ENCODE results near the gene NUCB1. TPM values are rescaled to one million over a fixed set of nuclear protein-coding genes. Genes with fewer than 3 reads are reported as not detected.

NUCB1 gene
- total and polyA plus RNA-seq, 9 of the 15 experiments (the other 6 are each of a cell fraction or from before 2014, with no cell fraction given), result 3.1 to 153 (median 71.7) TPM

DNA sequence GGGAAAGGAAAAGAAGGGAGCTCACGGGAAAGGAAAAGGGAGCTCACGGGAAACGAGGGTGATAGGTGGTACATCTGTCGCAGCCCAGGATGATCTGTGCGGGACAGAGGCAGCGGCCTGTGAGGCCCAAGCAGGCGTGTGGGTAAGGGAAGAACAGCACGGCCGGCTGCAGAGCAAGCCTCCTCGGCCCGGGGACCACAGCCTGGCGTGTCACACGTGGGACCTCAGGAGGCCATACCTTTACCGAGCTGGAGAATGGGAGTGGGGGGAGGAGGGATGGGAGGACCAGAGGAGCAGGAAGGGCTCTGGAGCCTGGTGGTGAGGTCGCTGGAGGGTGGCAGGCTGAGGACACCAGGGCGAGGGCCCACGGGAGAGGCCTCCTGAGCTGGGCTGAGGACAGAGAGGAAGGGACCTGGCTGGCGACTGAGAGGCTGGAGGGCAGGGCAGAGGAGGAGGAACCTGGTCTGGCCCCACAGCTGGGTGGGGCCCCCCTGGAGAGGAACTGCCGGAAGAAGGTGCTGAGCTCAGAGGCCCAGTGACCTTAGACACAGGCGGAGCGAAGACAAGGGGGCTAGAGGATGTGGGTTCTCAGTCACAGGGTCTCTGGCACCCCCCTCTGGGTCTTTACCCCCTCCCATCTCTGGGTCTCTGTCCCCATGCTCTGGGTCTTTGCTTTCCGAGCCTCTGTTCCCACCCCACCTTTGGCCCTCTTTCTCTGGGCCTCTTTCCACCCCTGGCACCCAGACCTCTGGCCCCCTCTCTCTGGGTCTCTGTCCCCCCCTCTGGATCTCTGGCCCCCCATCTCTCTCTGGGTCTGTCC lies 62.1 kb downstream of the NUCB1 start (continued):
- TF ChIP-seq, protein P1, sequence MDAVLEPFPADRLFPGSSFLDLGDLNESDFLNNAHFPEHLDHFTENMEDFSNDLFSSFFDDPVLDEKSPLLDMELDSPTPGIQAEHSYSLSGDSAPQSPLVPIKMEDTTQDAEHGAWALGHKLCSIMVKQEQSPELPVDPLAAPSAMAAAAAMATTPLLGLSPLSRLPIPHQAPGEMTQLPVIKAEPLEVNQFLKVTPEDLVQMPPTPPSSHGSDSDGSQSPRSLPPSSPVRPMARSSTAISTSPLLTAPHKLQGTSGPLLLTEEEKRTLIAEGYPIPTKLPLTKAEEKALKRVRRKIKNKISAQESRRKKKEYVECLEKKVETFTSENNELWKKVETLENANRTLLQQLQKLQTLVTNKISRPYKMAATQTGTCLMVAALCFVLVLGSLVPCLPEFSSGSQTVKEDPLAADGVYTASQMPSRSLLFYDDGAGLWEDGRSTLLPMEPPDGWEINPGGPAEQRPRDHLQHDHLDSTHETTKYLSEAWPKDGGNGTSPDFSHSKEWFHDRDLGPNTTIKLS (IDR thresholded peaks at IDR 0.05; ENCODE audit: borderline replicate concordance, low read depth), result no peak
- TF ChIP-seq CBX5 (IDR thresholded peaks at IDR 0.05; ENCODE audit: borderline replicate concordance, low read depth) (no peak), SIRT6 (IDR thresholded peaks at IDR 0.05; ENCODE audit: low read depth, low read length) (no peak), HNRNPL (IDR thresholded peaks at IDR 0.05; ENCODE audit: low read depth, low read length) (0 out of 2 replicates have a peak, but pooled peaks have one; percentile 29), NFYB (IDR thresholded peaks at IDR 0.05; ENCODE audit: extremely low read depth, insufficient read length) (no peak), U2AF1 (optimal IDR thresholded peaks at IDR 0.05; ENCODE audit: low read depth, low read length) (no peak), PRMT5 (CRISPR knock-in tag; IDR thresholded peaks at IDR 0.05) (no peak), SNRNP70 (optimal IDR thresholded peaks at IDR 0.05; ENCODE audit: low read depth, low read length) (no peak), ZNF253 (CRISPR knock-in tag; conservative IDR thresholded peaks at IDR 0.05) (no peak), NFIX (CRISPR knock-in tag; IDR thresholded peaks at IDR 0.05; ENCODE audit: low read depth) (no peak), ZFP30 (CRISPR knock-in tag; IDR thresholded peaks at IDR 0.05; ENCODE audit: borderline replicate concordance) (no peak), SMARCC2 (IDR thresholded peaks at IDR 0.05; ENCODE audit: low read depth) (no peak)
- TF ChIP-seq, protein P2, sequence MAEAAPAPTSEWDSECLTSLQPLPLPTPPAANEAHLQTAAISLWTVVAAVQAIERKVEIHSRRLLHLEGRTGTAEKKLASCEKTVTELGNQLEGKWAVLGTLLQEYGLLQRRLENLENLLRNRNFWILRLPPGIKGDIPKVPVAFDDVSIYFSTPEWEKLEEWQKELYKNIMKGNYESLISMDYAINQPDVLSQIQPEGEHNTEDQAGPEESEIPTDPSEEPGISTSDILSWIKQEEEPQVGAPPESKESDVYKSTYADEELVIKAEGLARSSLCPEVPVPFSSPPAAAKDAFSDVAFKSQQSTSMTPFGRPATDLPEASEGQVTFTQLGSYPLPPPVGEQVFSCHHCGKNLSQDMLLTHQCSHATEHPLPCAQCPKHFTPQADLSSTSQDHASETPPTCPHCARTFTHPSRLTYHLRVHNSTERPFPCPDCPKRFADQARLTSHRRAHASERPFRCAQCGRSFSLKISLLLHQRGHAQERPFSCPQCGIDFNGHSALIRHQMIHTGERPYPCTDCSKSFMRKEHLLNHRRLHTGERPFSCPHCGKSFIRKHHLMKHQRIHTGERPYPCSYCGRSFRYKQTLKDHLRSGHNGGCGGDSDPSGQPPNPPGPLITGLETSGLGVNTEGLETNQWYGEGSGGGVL (CRISPR knock-in tag; IDR thresholded peaks at IDR 0.05), result no peak
- TF ChIP-seq, protein P3, sequence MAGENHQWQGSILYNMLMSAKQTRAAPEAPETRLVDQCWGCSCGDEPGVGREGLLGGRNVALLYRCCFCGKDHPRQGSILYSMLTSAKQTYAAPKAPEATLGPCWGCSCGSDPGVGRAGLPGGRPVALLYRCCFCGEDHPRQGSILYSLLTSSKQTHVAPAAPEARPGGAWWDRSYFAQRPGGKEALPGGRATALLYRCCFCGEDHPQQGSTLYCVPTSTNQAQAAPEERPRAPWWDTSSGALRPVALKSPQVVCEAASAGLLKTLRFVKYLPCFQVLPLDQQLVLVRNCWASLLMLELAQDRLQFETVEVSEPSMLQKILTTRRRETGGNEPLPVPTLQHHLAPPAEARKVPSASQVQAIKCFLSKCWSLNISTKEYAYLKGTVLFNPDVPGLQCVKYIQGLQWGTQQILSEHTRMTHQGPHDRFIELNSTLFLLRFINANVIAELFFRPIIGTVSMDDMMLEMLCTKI (IDR thresholded peaks at IDR 0.05; ENCODE audit: partially characterized antibody), result no peak
- TF ChIP-seq, protein P4, sequence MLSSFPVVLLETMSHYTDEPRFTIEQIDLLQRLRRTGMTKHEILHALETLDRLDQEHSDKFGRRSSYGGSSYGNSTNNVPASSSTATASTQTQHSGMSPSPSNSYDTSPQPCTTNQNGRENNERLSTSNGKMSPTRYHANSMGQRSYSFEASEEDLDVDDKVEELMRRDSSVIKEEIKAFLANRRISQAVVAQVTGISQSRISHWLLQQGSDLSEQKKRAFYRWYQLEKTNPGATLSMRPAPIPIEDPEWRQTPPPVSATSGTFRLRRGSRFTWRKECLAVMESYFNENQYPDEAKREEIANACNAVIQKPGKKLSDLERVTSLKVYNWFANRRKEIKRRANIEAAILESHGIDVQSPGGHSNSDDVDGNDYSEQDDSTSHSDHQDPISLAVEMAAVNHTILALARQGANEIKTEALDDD (IDR thresholded peaks at IDR 0.05), result no peak
- TF ChIP-seq, protein P5, sequence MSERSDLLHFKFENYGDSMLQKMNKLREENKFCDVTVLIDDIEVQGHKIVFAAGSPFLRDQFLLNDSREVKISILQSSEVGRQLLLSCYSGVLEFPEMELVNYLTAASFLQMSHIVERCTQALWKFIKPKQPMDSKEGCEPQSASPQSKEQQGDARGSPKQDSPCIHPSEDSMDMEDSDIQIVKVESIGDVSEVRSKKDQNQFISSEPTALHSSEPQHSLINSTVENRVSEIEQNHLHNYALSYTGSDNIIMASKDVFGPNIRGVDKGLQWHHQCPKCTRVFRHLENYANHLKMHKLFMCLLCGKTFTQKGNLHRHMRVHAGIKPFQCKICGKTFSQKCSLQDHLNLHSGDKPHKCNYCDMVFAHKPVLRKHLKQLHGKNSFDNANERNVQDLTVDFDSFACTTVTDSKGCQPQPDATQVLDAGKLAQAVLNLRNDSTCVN (CRISPR knock-in tag; IDR thresholded peaks at IDR 0.05), result peak; percentile 21; the same call in 1 of the 2 replicates
